Measurements from ENCODE around the gene MAGI1.

- TF ChIP-seq CTCF (conservative IDR thresholded peaks at IDR 0.05) (no peak), ZFX (IDR thresholded peaks at IDR 0.05) (no peak)
These were observed 521.7 kb downstream of the MAGI1 start for GRCh38 chr3:65516998-65517397.

Data from C4-2B (cell line).